Stimulated activated naive B cell treated with anti-CD40 and anti-IgM and Interleukin-4, amounts not matched to agents 10 μg/mL and 1 μg/mL and 100 μg/mL, for 72 hours (primary cell): ENCODE data around the gene FHAD1.
"Not testable (repeated sequence)": the region's sequence is repeated elsewhere in the genome, so short reads cannot be mapped to it uniquely, and the experiment has no call there.

Experiments used
- ATAC-seq, 2 donors: fragments of 150-1000 bp; cut with Tn5 transposase; replicated peaks; 2 replicates each; pipeline ENCODE4 v1.10.0; 2021; ENCODE audit warnings: moderate library complexity in 1 of 2
- DNase-seq: peaks from one replicate; pipeline ENCODE4 v3.0.0; 2021
- H3K27ac Mint-ChIP-seq: one replicate; pipeline ENCODE4 v1.8.0; 2022; ENCODE audit warnings: mild to moderate bottlenecking, mixed read lengths
- H3K27me3 Mint-ChIP-seq, 2 donors: one replicate each; pipeline ENCODE4 v1.8.0; 2022; ENCODE audit warnings: mixed read lengths in 2 of 2
- H3K36me3 Mint-ChIP-seq, 2 donors: one replicate each; pipeline ENCODE4 v1.8.0; 2022; ENCODE audit warnings: mixed read lengths in 2 of 2, mild to moderate bottlenecking in 1 of 2
- H3K4me1 Mint-ChIP-seq, 2 donors: one replicate each; pipeline ENCODE4 v1.8.0; 2022; ENCODE audit warnings: mixed read lengths in 2 of 2, mild to moderate bottlenecking in 1 of 2
- H3K4me3 Mint-ChIP-seq, 2 donors: one replicate each; pipeline ENCODE4 v1.8.0; 2022; ENCODE audit warnings: mild to moderate bottlenecking in 2 of 2, mixed read lengths in 2 of 2, moderate library complexity in 1 of 2
- H3K9me3 Mint-ChIP-seq, 2 donors: one replicate each; pipeline ENCODE4 v1.8.0; 2022; ENCODE audit warnings: mixed read lengths in 2 of 2, mild to moderate bottlenecking in 1 of 2

Gene FHAD1

DNA sequence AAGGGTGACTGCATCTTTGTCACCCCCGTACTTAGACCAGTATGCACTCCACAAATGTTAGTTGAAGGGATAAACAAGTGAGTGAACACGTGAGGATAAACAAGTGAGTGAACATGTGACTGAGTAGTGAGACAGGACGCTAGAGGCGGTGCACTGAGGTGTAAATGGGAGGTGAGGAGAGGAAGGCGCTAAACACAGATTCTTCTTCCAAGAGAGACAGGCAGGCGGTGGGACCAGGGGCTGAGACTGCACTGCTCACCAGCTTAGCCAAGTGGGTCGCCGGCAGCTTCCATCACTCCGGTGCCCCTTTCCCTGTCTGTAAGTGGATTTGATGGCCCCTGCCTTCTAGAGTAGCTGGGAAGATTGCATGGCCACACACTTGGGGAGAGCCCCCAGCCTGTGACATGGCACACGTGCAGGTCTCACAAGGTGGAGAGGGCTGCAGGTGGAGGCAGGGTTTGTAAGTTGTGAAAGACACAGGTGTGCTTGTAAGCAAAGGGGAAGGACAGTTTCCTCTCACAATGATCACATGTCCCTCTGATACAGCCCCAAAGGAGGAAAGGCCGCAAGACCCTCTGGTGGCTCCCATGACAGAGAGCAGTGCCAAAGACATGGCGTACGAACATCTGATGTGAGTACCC, 115.2 kb downstream of the FHAD1 start:
- H3K27ac Mint-ChIP-seq: peak overlapping the region; percentile 0
- H3K9me3 Mint-ChIP-seq: no peaks in the 10 kb centered on the region
- H3K4me1 Mint-ChIP-seq: peaks cover 0 to 5% of the 10 kb centered on the region in 2 donors
- ATAC-seq (no peak), DNase-seq (no peak)
- no peaks in the 10 kb centered on the region for H3K36me3 Mint-ChIP-seq
- no peak overlapping the region for H3K4me3 Mint-ChIP-seq
- peaks cover 12 to 15% of the 10 kb centered on the region in 2 donors for H3K27me3 Mint-ChIP-seq

DNA sequence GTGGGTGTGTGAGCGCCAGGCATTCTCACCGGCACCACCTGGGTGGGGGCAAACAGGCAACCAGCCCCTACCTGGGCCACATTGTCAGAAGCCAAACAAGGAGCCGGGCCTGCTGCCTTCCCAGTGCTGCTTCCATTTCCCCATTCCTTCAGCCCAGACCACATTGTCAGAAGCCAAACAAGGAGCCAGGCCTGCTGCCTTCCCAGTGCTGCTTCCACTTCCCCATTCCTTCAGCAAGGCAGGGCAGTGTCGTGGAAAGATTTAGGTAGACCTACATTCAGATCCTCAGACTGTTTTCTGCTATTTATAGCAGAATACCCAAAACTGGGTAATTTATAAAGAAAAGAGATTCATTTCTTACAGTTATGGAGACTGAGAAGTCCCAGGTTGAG, 115.7 kb downstream of the FHAD1 start:
- Mint-ChIP-seq H3K27ac (no peak overlapping the region), H3K9me3 (no peaks in the 10 kb centered on the region), H3K4me3 (no peak overlapping the region), H3K27me3 (peaks cover 7 to 16% of the 10 kb centered on the region in 2 donors), H3K36me3 (no peaks in the 10 kb centered on the region), H3K4me1 (peaks cover 0 to 5% of the 10 kb centered on the region in 2 donors)
- ATAC-seq: no peak
- no peak for DNase-seq

DNA sequence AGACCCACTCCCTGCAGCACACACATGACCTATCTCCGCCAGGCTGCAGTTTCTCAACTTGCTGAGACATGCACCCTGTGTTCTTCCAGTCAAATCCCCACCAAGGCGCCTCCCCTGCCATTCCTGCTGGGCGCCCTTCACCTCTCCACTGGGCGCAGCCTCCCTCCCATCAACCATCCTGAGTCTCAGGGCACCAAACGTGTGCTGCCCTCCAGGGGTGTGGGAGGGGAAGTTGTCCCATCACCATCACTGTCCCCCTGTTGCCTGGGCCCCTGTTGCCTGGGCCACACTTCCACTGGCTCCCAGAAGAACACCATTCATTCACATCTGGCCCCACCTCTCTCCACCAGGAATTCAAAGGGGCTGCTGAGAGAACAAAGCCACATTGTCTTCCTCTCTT, 117.7 kb downstream of the FHAD1 start:
- H3K4me1 Mint-ChIP-seq: peaks cover 0 to 5% of the 10 kb centered on the region in 2 donors

DNA sequence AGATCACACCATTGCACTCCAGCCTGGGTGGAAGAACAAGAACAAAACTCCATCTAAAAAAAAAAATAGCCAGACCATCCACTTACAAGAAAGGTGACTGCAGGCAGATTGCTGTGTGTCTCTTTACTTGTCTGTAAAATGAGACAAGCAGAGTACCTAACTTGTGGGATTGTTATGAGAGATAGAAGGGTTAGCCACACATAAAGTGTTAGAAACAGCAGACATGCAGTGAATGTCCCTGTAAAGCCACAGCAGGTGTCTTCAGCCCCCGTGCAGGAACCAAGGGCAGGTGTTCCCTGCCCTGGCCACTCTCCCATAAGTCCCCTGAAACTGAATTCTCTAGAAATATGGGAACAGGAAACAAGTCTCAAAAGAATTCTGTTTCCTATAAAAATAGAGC, 121.9 kb downstream of the FHAD1 start:
- no peaks in the 10 kb centered on the region for H3K4me1 Mint-ChIP-seq

More for the DNA sequence above, 117.7 kb downstream of the FHAD1 start:
- Mint-ChIP-seq H3K9me3 (no peaks in the 10 kb centered on the region), H3K36me3 (no peaks in the 10 kb centered on the region), H3K27ac (no peak overlapping the region), H3K4me3 (no peak overlapping the region), H3K27me3 (peaks cover 6 to 16% of the 10 kb centered on the region in 2 donors)
- no peak for ATAC-seq
- DNase-seq: no peak

DNA sequence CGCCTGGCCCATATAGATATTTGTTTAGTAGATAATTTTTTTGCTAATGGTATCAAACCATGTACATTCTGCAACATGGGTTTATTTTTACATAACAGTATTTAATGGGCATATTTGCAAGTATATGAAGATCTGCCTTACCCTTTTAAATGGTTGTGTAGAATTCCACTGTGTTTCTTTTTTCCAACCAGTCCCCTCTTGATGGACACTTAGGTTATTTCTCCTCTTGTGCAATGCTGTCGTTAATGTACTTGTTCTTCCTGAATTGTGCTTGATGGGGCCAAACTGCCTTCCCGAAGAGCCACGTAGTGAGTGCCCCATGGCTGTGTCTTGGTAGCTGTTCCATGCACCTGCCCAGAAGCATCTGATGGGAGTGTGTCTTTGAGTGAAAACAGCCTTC, 123.2 kb downstream of the FHAD1 start:
- Mint-ChIP-seq H3K9me3 (no peaks in the 10 kb centered on the region), H3K4me1 (no peaks in the 10 kb centered on the region), H3K27me3 (peaks cover 20 to 27% of the 10 kb centered on the region in 2 donors), H3K27ac (no peak overlapping the region), H3K36me3 (no peaks in the 10 kb centered on the region), H3K4me3 (no peak overlapping the region)
- no peak for DNase-seq
- no peak for ATAC-seq

More for the DNA sequence above, 121.9 kb downstream of the FHAD1 start:
- Mint-ChIP-seq H3K27me3 (peaks cover 20 to 32% of the 10 kb centered on the region in 2 donors), H3K36me3 (no peaks in the 10 kb centered on the region), H3K4me3 (no peak overlapping the region), H3K9me3 (no peaks in the 10 kb centered on the region), H3K27ac (no peak overlapping the region)
- no peak for ATAC-seq
- DNase-seq: no peak

DNA sequence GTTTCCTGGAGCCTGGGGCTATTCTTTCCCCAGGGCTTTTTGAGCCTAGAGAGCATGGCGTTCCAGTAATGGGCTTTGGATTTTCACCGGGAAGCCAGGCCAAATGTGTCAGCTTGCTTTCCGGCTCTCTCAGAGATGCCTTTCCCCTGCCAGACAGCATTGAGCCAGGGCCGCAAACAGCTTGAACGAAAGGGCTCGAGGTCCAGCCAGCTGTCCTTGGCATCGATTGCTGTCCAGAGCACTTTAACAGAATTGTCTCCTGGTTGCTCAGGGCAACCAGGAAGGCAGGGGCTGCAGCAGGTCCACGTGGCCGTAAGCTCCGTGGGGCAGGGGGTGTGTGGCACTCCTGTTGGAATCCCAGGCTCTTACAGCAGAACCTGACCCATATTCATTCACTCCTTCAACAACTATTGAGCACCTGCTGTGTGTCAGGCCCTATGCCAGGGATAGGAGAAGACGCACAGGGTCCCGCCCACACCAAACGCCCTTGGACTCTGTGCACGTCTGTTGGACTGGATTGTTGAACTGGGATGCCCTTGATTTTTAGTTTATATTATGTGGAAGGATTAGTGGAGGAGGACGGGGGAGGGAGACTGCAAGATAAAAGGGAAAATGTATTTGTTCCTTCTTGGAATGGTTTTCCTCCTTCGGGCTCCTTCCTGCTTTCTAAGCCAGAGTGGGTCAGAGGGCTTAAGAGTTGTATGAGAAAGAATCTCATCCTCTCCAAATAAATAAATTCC, 123.9 kb downstream of the FHAD1 start:
- no peak overlapping the region for H3K4me3 Mint-ChIP-seq
- H3K9me3 Mint-ChIP-seq: no peaks in the 10 kb centered on the region
- no peaks in the 10 kb centered on the region for H3K4me1 Mint-ChIP-seq
- no peaks in the 10 kb centered on the region for H3K36me3 Mint-ChIP-seq
- ATAC-seq (no peak), DNase-seq (no peak)
- peaks cover 20 to 25% of the 10 kb centered on the region in 2 donors for H3K27me3 Mint-ChIP-seq
- H3K27ac Mint-ChIP-seq: no peak overlapping the region

DNA sequence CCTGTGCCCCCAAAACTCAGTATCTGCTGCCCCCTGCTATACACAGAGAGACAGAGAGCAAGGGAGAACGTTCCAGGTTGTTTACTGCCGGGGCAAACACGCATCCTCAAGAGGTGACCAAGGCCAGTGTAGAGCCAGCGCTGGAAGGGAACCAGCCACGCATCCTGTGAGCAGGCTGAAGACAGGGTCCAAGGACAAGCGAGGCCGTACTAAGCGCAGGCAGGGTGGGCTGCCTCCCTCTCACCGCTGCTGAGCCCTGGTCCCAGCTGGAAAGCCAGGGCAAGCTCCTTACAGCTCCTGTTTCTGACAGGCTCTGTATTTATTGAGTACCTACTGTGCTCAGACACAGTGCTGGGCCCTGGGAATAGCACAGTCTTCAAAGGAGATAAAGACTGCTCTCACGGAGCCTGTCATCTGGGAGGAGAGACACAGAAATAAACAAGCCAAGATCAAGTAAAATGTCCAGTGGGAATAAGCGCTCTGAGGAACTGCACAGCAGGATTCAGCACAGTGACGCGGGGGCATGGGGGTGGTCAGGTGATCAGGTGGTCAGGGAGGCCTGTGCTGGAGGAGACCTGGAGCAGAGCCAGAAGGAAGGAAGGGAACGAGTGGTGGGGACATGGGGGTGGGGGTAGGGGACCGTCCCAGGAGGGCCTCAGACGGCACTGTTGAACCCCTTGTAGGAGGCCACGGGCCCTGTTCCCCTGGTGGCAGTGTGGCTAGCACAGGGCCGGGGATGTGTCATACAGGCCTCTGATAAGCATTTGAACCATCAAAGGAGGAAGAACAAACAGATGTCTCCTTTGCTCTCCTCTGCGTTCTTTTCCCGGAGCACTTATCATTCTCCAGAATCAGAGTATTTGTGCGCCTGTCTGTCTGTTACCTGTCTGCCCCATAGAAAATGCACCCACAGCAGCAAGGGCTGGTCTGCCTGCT, 124.9 kb downstream of the FHAD1 start:
- H3K4me1 Mint-ChIP-seq: no peaks in the 10 kb centered on the region
- no peaks in the 10 kb centered on the region for H3K9me3 Mint-ChIP-seq
- no peaks in the 10 kb centered on the region for H3K36me3 Mint-ChIP-seq
- DNase-seq: no peak
- H3K27me3 Mint-ChIP-seq: peaks cover 21 to 24% of the 10 kb centered on the region in 2 donors
- H3K27ac Mint-ChIP-seq: no peak overlapping the region
- no peak for ATAC-seq
- H3K4me3 Mint-ChIP-seq: no peak overlapping the region

DNA sequence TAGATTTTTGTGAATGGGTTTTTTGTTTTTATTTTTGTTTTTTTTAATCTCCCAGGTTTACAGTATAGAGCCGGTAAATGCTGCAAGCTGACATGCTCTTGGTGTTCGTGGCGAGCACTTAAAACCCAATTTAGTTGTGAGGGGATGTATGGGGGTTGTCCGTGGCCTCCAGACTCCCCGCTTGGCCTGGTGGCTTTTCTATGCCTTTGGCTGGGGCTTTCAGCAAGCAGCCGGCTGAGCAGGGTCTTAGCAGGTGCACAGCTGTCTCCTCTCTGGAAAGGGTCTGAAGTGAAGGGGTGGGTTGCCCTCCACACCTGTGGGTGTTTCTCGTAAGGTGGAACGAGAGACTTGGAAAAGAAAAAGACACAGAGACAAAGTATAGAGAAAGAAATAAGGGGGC, 131.7 kb downstream of the FHAD1 start:
- Mint-ChIP-seq H3K36me3 (peaks cover 0 to 1% of the 10 kb centered on the region in 2 donors), H3K4me3 (no peak overlapping the region), H3K27ac (no peak overlapping the region), H3K4me1 (no peaks in the 10 kb centered on the region), H3K9me3 (no peaks in the 10 kb centered on the region), H3K27me3 (peaks cover 17 to 35% of the 10 kb centered on the region in 2 donors)
- ATAC-seq (no peak), DNase-seq (no peak)

DNA sequence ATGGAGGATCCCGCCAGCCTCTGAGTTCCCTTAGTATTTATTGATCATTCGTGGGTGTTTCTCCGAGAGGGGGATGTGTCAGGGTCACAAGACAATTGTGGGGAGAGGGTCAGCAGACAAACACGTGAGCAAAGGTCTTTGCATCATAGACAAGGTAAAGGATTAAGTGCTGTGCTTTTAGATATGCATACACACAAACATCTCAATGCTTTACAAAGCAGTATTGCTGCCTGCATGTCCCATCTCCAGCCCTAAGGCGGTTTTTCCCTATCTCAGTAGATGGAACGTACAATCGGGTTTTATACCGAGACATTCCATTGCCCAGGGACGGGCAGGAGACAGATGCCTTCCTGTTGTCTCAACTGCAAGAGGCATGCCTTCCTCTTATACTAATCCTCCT, 132.1 kb downstream of the FHAD1 start:
- H3K4me1 Mint-ChIP-seq, ATAC-seq, H3K27ac Mint-ChIP-seq, DNase-seq, H3K9me3 Mint-ChIP-seq, H3K4me3 Mint-ChIP-seq, H3K36me3 Mint-ChIP-seq: not testable (repeated sequence)
- peaks cover 17 to 36% of the 10 kb centered on the region in 2 donors for H3K27me3 Mint-ChIP-seq

DNA sequence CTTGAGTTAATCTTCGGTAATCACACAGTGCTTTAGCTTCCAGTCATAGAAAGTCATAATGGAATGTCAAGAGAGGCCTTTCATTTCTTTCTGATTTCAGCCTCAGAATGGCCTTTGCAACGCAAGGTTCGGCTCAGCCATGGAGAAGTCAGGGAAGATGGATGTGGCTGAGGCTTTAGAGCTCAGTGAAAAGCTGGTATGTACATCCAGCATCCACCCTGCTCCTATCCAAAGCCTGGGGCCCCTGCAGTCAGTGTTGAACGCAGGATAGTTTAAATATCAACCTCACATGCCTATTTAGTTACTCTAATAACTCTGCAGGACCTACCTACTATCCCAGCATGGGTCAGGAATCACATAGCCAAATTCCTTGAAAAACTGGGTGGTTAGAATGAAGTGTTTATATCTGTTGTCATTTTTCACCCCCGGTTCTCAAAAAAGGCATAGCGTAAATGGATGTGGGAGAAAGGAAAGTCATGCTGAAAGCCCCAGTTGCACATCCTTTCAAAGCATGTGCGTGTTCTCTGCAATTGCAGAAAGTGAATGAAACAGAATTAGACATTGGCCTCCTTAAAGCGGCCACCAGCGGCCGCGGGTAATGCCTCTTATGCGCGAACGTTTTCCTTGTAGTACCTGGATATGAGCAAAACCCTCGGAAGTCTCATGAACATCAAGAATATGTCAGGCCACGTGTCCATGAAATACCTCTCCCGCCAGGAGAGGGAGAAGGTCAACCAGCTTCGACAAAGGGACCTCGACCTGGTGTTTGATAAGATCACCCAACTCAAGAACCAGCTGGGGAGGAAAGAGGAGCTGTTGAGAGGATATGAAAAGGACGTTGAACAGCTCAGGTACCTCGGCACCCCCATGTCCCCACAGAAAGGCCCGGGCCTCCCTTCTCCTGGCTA, 133.8 kb downstream of the FHAD1 start:
- H3K9me3 Mint-ChIP-seq: no peaks in the 10 kb centered on the region
- no peak overlapping the region for H3K27ac Mint-ChIP-seq
- peaks cover 6 to 18% of the 10 kb centered on the region in 2 donors for H3K4me1 Mint-ChIP-seq

DNA sequence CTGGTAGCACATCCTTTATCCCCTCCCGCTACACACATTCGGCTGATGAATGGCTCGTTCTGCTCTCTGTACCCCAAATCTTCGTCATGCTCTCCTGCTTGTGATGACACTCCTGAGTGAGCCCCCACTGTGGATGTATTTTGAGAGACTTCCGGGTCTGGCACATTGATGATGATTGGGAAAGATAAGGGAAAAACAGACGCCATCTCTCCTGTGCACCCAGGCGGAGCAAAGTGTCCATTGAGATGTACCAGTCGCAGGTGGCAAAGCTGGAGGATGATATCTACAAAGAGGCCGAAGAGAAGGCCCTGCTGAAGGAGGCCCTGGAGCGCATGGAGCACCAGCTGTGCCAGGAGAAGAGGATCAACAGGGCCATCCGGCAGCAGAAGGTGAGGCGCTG, 134.8 kb downstream of the FHAD1 start:
- no peak overlapping the region for H3K27ac Mint-ChIP-seq
- DNase-seq (no peak), ATAC-seq (no peak)
- no peak overlapping the region for H3K4me3 Mint-ChIP-seq
- H3K27me3 Mint-ChIP-seq: peaks cover 17 to 46% of the 10 kb centered on the region in 2 donors
- no peaks in the 10 kb centered on the region for H3K9me3 Mint-ChIP-seq
- peaks cover 13 to 27% of the 10 kb centered on the region in 2 donors for H3K4me1 Mint-ChIP-seq
- H3K36me3 Mint-ChIP-seq: peaks cover 0 to 2% of the 10 kb centered on the region in 2 donors

More for the DNA sequence above, 133.8 kb downstream of the FHAD1 start:
- Mint-ChIP-seq H3K4me3 (no peak overlapping the region), H3K27me3 (peaks cover 20 to 52% of the 10 kb centered on the region in 2 donors), H3K36me3 (peaks cover 0 to 2% of the 10 kb centered on the region in 2 donors)
- DNase-seq (no peak), ATAC-seq (no peak)

DNA sequence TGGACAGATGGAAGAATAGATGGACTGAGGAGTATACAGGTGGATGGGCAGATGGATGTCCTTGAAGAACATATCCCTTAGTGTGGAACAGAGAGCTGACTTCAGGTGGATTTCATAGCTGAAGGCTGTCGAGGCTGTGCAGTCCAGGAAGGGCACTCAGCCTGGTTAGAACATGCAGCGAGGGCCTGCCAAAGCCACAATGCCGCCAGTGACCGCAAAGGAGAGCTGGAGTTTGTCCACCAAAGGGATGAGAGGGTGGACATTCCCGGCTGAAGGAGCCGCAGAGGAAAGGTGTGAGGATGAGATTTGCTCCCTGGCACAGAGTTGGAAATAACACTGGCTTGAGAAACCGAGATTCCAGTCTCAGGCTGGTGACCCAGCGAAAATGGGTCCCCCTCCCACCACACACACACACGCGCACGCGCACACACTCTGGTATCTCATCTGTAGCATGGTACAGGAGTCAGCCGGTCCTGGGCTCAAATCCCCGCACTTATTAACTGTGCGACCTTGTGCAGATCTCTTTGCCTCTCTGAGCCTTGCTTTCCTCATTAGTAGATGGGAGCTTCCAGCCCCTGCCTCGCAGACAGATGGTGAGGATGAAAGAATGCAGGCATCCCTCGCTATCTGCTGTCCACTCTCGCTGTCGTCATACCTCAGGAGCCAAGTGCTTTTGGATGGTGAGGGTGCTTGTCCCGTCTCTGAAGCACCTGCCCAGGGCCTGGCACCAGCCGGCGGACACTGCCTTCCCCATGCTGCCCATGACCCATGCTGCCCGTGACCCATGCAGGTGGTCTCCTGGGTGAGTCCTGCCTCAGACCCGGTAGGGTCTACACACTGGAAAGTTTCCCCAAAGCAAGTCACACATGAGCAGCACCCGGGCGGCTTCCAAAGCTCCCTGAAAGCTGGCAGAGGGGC, 135.8 kb downstream of the FHAD1 start:
- DNase-seq (no peak), ATAC-seq (no peak)
- Mint-ChIP-seq H3K9me3 (no peaks in the 10 kb centered on the region), H3K27ac (no peak overlapping the region), H3K36me3 (peaks cover 0 to 2% of the 10 kb centered on the region in 2 donors), H3K27me3 (peaks cover 10 to 40% of the 10 kb centered on the region in 2 donors), H3K4me3 (no peak overlapping the region), H3K4me1 (peaks cover 13 to 29% of the 10 kb centered on the region in 2 donors)

DNA sequence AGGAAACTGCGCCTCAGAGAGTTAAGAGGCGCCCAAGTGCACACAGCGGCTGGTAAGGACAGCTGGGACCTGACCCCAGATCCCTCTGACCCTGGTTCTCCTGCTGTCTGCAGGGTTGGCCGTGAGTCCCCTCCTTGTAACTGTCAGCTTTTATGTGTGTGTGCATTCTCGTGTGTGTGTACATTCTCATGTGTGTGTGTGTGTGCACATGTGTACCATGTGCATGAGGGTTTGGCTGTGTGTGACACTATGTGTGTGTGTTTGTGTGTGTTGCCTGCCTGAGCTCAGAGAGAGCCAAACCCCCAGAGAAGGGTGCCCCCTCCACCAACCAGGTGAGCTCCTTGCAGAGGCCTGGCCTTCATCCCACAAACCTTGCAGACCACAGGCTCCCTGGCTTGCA, 136.8 kb downstream of the FHAD1 start:
- ATAC-seq: no peak
- no peak for DNase-seq
- peaks cover 14 to 44% of the 10 kb centered on the region in 2 donors for H3K27me3 Mint-ChIP-seq
- H3K27ac Mint-ChIP-seq: no peak overlapping the region
- peaks cover 0 to 2% of the 10 kb centered on the region in 2 donors for H3K36me3 Mint-ChIP-seq
- peaks cover 13 to 29% of the 10 kb centered on the region in 2 donors for H3K4me1 Mint-ChIP-seq
- no peaks in the 10 kb centered on the region for H3K9me3 Mint-ChIP-seq
- H3K4me3 Mint-ChIP-seq: peak overlapping the region in 1 of 2 donors; percentile 86
